NCI-H524 treated with DMSO at 0.1 percent for 48 hours (cell line): Measurements from ENCODE around the gene SH3TC2.

Experiments used
- DNase-seq: peaks from one replicate; lab custom pipeline; 2025; lab: John Stamatoyannopoulos, UW

The SH3TC2 gene

DNA sequence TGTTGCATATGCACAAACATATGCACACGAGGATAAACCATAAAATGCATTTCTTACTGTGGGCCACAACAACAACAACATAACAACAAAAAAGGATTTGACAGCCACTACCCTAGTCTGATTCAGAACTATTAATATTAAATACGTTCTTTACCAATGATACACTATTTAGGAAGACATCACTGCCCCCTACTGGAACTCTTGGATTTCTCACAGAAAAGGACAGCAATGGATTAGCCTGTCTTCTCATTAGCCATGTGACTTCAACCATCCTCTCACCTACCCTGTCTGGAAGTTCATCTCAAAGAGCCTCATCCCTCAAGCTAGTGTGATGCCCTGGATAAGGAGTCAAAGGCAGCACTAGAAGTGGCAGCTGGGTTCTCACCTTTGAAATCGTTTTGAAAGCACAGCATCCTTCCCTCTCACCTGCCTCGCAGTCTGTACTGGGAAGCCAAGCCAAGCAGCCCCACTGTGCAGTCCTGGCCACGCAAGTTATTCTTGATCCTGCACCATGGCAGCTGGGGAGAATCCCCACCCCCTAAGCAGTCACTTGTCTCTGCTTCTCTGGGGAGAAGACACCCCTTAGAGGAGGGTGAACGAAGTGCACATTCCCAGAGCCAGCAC lies 64.6 kb downstream of the SH3TC2 start:
- DNase-seq: peak; percentile 11

DNA sequence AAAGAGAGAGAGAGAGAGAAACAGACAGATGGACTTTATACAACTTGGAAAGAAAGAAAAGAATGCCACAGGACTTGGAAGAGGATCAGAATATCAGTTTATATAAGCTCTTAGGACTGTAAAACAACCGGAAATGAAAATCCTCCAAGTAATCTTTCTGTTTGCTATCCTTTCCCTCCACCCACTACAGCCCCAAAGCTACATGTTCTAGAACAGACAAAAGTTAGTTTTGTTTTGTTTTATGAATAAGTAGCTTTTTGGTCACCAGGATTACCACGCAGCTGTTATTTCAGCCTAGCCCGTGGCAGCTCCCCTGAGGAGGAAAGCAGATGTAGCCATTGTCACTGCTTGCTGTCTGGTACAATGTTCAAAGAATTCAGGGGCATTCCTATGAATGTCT lies 66.6 kb downstream of the SH3TC2 start:
- no peak for DNase-seq

DNA sequence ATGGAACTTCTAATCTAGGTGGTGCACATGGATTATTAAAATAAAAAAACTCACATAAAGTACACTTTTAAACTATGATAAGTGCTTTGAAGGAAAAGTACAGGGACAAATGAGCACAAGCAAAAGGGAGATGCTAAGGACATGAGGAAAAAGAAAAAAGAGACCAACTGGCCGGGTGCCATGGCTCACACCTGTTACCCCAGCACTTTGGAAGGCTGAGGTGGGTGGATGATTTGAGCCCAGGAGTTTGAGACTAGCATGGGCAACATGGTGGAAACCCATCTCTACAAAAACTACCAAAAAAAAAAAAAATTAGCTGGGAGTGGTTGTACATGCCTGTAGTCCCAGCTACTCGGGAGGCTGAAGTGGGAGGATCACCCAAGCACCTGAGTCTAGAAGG lies 67.1 kb downstream of the SH3TC2 start:
- no peak for DNase-seq

DNA sequence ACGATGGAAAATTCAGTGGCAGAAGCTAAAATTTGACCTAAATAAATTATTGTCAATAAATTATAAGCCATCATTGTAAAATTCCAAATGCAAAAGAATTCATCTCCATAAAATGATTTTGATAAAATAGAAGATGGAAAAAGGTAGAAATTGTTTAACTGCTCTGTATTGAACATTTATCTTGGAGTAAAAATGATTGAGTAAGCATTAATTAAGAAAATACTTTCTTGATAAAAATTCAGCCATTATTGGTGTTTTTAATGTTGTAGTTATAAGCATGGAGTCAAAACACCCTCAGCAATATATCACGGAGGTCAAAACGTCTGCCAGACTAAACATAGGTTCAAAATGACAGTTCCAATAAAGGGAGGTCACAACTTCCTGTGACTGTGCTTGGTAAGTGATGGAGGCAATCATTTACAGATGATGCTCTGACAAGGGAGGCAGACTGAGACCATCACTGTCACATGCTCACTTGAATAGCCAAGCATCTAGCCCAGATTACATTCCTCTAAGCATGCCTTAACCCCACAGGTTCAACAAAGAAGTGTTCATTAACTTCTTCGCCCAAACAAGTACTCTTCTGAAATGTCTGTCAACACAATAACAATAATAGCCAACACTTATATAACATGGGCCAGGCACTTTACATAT lies 69.5 kb downstream of the SH3TC2 start:
- DNase-seq: no peak

DNA sequence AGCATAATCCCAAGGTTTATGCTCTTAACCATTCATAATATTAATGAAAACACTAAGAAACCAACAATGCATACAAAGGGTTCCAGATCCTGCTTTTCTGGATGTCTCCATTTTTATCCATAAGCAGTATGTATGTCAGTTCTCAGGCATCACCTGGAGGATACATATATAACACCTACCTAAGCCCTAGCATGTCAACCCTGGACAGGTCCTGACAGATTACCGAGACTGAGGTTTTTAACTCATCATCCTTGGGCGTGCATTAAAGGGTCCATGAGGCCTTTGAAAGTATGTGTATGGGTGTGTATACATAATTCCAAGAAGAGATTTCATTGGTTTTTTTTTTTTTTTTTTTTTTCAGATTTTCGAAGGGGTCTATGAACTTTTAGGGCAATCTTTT lies 70.6 kb downstream of the SH3TC2 start:
- no peak for DNase-seq

DNA sequence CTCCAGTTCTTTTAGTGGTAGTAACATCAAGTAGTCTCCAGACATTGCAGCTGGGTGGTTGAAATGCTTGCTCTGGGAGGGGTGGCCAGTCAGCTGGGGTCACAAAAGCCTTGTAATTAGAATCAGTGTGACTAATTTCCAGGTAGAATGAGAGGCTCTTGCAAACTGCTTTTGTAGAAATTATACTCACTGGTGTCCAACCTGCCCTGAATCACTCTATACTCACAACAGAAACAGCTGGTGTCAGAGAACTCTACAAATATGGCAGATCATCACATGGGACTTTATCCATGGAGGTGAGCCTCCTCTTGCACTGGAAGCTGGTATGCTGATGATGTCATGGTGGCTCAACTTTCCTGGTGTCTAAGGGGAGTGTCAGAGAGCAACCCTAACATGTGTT lies 71.3 kb downstream of the SH3TC2 start:
- no peak for DNase-seq

DNA sequence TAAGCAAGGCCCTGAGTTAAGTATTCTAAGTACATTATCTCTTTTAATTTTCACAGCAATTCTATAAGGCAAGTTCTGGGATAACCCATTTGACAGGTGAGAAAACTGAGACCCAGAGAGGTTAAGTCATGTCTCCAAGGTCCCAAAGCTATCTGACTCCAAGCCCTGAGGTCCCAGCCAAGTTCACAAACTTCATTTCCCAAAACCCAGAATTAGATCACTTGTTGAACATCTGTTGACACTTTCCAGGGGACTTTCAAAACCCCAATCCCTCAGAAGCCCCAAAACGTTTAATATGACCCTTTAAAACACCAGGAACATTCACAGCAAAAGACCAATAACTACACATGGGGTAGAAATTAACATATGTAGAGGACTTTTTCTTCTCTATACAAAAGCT lies 72.0 kb downstream of the SH3TC2 start:
- no peak for DNase-seq

DNA sequence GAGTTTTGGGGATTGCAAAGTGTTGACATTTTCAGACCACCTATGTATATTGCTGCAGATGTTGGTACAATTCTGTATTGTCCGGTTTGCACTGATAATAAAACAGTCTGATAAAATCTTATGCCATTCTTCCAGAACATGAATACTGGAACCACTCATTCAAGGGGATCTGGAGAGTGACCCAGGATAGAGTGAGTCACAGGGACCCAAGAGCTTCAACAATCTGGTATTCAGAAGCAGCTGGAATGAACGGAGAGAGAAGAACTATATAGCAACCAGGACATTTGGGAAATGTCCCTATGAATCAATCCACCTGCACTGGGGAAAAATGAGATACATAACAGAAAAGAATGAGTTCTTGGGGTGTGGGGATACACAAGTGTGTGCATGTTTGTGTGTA lies 73.3 kb downstream of the SH3TC2 start:
- no peak for DNase-seq

DNA sequence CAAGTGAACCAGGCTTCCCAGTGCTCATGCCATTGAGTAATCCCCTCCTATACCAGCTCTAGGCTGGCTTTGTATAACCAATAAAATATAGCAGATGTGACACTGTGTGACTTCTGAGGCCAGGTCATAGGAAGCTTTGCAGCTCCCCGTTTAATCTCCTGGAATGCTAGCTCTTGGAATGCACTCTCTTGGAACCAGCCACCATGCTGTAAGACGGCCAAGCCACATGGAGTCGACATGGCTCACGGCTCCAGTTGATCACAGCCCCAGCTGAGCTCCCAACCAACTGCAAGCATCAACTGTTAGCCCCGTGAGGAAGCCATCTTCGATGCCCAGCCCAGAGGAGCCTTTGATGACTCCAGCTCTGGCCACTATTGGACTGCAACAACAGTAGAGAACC lies 74.5 kb downstream of the SH3TC2 start:
- no peak for DNase-seq

DNA sequence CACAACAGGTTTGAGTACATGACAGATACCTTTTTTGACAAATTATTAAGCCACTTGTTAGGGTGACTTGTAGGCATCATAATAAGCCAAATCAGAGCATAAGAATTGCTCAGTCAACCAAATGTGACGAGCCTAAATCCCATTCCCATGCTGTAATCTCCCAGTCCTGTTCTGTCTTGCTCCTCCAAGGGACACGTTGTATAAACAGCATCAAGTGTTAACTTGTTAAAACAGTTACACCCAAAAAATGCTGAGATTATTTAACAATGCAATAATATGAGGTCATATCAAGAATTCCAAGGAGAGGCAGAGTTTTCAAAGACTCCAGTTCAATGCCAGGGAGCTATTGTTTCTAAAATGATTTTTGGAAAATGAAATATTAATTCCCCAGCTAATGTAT lies 76.2 kb downstream of the SH3TC2 start:
- DNase-seq: no peak

DNA sequence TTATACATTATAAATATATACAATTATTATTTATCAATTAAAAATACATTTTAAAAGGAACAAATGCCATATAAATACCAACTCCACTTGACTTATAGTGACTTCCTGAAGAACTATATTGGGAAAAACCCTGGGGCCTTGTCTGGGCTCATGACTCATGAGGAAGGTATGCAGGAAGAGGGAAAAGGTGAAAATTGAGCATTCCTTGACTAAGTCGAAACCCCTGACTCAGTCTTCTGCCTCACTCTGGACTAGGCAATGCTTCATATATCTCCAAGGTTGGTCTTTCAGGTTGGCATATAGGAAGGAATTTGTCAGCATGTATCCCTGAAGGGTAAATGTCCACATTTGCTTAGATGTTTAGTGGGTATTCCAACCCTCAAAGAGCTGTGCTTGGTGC lies 78.5 kb downstream of the SH3TC2 start:
- no peak for DNase-seq

DNA sequence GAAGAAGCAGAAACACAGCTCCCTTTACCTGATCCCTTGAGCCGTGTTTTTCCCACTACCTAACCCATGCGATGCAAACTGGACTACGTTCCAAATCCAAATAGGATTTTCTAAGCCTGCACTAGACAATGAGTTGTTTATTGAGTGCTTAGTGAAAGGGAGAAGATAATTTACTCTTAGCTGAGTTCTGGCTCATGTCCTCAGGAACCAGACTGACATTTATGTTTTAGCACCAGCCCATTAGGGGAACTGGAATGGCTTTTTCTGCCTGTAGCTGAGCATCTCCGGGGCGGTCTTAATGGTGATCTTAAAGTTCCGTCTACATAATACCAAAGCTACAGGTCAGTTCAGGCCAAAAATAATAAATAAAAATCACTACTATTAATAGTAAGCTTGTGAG lies 81.5 kb downstream of the SH3TC2 start:
- DNase-seq: no peak

DNA sequence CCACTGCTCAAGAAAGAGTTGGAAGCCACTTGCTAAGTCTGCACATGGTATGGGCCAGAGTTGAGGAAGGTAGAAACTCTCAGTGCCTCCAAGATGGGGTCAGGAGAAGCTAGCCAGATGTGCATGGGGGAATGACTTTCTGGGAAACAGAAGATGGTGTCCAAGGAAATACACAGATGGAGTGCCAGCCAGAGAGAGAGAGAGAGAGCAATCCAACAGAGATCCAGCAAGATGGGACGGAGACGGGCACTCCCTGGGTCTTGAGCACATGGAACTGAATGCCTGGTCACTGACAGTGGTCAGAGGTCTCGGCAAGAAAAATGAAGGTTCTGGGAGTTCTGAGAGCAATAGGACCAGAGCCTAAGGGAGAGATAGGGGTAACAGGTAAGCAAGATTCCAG lies 82.1 kb downstream of the SH3TC2 start:
- no peak for DNase-seq

DNA sequence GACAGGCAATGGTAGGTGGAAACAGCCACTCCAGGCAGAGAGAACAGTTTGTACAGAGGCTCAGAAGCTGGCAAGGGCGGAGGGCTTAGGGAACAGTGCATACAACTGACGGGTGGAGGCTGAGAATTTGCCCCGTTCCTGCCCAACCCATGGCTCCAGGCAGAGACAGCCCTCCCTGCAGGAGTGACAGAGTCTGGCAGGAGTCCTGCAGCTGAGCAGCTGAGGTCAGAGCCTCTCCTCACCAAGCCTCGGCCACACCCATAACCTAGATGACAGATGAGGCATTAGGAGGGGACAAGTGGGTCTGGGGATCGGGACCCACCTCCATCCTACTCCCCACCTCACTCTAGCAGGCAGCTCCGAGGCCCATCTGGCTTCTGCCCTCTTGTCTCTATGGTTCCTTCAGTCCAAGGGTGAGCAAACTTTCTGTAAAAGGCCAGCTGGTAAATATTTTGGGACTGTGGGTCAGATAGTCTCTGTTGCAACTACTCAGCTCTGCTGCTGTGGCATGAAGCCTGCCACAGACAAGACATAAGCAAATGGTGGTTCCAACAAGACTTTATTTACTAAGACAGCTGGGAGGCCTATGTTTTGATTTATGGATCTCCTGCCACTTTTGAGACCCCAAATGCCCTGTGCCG lies 83.7 kb downstream of the SH3TC2 start:
- DNase-seq: no peak

DNA sequence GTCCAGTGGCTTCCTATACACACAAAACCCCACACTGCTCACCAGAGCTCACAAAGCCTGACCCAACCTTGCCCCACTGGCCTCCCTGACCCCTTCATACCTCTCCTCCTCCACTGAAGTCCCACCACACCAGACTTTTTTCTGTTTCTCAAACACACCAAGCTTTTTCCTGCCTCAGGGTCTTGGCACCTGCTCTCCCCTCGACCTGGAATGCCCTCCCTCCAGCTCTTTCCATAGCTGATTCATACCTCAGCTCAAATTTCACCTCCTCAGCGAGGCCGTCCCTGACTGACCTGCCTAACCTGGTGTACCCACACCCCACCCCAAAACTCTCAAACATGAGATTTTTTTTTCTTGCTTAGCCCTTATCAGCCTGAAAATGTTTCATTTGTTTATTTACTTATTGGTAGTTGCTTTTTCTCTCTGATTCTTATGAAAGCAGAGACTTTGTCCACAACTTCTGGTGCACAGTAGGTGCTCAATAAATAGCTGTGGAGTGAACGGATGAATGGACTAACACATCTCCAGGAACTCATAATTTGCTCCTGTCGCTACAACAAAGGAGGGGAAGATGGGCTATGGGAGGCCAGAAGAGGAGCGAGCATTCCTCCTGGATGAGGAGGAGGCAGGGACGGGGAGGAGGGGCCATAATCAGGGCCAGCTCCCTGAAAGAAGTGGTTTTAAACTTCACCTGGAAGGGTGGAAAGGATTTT lies 84.3 kb downstream of the SH3TC2 start:
- DNase-seq: no peak

DNA sequence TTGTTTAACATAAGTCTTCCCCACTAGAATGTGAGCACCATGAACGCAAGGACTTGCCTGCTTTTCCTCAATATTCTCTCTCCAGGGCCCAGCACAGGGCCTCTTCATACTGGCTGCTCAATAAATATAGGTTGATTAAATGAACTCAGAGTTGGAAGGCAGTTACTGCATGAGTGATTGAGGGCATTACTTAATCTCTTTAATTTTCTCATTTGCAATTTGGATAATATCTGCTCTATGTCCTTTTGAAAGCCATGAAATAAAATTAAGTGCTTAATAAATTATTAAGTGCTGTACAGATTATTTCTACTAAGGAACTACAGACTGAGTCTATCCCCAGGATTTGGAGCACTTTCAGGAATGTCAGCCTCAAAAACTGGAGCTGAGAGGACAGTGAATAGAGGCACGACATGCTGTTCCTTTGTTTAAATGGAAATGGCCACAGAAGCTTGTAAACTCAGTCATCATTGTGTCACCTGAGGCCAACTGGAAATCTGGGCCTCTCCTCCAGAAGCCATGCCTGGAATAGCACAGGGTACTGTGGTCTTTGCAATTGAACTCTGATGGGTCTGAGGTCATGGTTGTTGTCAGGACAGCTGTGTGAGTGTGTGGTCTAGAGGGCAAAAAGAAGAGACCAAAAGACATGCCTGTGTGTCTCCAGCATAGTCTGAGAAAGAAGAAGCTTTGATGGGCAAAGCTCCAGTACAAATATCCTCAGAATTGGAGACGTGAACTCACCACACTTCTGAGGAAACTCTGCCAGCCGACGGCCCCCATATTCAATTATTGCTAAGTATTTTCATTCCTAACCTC lies 86.1 kb downstream of the SH3TC2 start:
- DNase-seq: no peak

DNA sequence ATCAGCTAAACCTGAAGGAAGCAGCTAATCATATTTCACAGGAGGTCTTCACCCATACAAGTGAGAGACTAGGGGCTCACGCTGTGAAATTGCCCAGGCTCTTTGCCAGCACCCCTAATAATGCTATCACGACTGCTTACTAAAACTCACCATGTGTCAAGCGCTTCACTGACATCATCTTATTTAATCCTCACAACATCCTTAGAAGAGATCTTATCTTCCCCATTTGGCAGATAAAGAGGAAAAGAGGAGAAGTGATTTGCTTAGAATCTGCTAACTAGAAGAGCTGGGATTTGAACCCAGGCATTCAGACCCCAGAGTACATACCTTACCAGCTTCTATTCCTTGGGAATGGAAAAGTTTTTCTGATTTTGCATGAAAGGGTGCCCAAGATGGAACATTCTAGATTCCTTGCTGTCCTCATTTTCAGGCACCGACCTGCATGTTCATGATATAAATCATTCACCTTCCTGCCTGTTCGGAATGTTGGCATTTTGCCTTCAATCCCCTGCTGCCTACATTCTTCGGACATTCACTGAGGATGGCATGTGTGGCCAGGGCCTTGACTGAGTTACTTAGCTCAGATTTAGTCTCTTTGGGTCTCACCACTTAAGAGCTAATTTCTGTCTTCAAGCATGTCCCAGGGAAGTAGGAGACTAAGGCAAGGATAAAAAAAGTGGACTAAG lies 88.1 kb downstream of the SH3TC2 start:
- DNase-seq: no peak

DNA sequence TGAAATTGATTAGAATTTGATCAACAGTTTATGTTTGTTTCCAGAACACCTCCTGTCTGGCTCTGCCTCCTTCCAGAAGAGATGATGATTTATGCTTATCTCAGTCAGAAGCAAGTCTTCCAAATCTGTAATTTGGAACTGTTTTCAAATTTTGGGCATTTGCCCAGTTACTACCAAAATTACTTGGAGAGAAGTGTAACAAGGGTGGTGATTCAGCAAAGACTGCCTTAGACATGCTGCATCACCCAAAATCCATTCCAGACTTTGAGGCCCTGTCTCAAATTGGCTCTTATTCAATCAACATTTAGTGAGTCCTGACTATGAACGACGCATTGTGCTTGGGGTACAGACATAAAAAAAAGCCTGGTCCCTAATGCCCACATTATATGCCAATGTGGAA lies 89.4 kb downstream of the SH3TC2 start:
- no peak for DNase-seq

DNA sequence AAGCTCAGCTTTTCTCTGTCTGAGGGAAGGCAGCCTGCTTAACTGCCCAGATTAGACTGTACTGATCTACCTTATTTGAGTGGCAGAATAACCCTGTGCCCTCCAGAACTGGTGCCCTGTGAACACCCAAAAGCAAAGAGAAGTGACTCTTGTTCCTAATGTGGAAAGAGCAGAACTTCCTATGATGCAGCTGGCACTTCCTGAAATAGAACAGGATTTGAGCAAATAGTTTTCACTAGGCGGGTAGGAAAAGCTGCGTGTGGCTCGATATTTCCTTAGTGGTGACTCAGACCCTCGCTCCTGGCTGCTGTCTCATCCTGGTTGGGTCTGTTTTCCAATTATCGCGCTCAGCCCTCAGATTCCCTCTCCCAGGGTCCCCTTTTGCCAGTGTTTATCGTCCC lies 89.9 kb downstream of the SH3TC2 start:
- no peak for DNase-seq

DNA sequence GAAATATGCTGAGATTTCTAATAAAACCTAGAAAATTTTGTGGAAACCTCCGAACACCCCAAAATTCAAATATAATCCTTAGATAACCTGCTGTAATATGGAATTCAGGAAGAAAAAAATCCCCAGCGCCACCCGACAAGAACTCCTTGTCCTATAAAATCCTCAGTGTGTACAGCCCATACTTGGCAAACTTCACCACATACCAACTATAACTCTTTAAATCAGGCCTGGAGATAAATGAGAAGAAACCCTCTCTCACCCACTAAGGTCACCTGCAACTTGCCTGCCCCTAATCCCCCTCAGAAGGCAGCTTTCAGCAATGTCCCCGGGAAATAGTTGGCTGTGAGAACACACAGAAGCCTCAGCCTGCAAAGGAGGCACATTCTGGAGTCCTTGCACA lies 90.5 kb downstream of the SH3TC2 start:
- no peak for DNase-seq

DNA sequence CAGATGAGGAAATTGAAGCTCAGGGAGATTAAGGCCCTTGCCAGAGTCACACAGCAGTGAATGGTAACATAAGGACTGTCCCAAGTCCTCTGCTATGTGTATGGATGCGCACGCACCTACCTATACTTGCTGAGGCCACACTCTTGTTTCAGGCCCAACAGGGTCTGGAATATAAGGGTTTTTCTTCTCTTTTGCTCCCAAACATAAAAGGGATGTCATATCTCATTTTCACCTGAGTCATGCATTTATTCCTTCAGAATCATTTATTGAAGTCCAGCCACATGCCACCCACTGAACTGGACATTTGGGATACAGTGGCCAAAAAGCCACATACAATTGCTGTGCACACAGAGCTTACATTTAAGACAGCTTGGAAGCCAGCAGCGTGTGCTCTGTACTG lies 92.0 kb downstream of the SH3TC2 start:
- DNase-seq: no peak

DNA sequence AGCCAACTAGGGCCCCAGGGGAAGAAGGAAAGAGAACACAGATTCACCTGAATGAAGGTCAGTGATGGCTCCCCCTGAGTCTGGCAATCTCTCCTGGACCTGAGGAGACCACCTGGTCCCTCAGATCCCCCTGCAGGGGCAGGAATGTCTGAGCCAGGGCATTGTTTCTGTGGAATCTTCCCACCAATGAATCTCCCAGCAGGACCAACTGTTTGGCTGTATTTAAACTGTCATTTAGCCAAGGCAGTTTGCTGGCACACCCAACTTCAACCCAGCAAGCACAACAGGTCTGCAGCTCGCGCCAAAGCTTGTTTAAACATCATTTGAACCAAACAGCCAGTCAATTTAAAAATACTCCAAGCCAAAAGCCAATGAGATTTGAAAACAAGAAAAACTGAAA lies 92.6 kb downstream of the SH3TC2 start:
- no peak for DNase-seq
